Activated CD8-positive, alpha-beta T cell treated with anti-CD3 and anti-CD28 coated beads, Interleukin-2, amount 10 ng/mL, durations not matched to agents 7 days and 5 days (primary cell): Measurements from ENCODE around the gene TF. TPM values are rescaled to one million over a fixed set of nuclear protein-coding genes. Genes with fewer than 3 reads are reported as not detected.
"Not testable (repeated sequence)": the region's sequence is repeated elsewhere in the genome, so short reads cannot be mapped to it uniquely, and the experiment has no call there.

Experiments used
- ATAC-seq: fragments of 150-1000 bp; cut with Tn5 transposase; one replicate; pipeline ENCODE4 v1.10.0; 2021; ENCODE audit warnings: moderate library complexity
- CTCF ChIA-PET: fragments of 350-600 bp; sonication (Branson Sonifier 250); formaldehyde crosslinking; loops from one replicate; lab custom pipeline; 2021; ENCODE audit warnings: antibody characterized with exemption; lab: Charles Lee
- POLR2A ChIA-PET: fragments of 350-600 bp; sonication (Branson Sonifier 250); formaldehyde crosslinking; loops from one replicate; lab custom pipeline; 2021; ENCODE audit warnings: antibody characterized with exemption; lab: Charles Lee
- DNase-seq: peaks from one replicate; pipeline ENCODE4 v3.0.0-alpha.2; 2020
- H3K27ac Mint-ChIP-seq: one replicate; pipeline ENCODE4 v1.8.0; 2021; ENCODE audit warnings: mild to moderate bottlenecking, mixed read lengths
- H3K27me3 Mint-ChIP-seq: one replicate; pipeline ENCODE4 v1.8.0; 2021; ENCODE audit warnings: low read depth, mixed read lengths
- H3K36me3 Mint-ChIP-seq: one replicate; pipeline ENCODE4 v1.8.0; 2021; ENCODE audit warnings: low read depth, mixed read lengths
- H3K4me1 Mint-ChIP-seq: one replicate; pipeline ENCODE4 v1.8.0; 2021; ENCODE audit warnings: low read depth, mixed read lengths
- H3K4me3 Mint-ChIP-seq: one replicate; pipeline ENCODE4 v1.8.0; 2021; ENCODE audit warnings: mild to moderate bottlenecking, mixed read lengths
- H3K9me3 Mint-ChIP-seq: one replicate; pipeline ENCODE4 v1.8.0; 2022; ENCODE audit warnings: mixed read lengths; ENCODE audit not compliant: insufficient read depth
- total RNA-seq, 2 experiments: library from RNA; stranded (reverse); gene quantifications; one replicate each; pipeline ENCODE4 v1.2.3, GENCODE V29; 2021

Gene TF
- total RNA-seq, 2 experiments from 2014 or later = 0.03 to 0.05 TPM

DNA sequence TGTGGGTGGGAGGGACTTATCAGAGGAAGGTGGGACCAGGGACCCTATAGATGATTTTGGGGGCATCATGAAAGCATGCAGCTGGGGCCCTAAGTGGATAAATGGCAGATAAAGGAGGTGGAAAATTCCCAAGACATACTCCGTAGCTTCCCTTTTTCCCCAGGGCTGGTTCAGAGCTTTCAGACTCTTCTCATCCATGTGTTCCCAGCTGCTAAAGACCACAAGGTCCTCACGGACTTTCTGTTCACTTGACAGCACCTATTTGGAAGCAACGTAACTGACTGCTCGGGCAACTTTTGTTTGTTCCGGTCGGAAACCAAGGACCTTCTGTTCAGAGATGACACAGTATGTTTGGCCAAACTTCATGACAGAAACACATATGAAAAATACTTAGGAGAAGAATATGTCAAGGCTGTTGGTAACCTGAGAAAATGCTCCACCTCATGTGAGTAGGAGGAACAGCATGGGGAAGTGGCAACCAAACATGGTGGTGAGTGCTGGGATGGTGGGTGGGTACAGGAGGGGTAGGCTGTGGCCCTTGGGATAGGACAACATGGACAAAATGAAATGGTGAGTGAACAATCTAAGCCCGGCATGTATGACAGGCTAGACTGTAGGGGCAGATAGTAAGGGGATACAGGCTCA is 30.7 kb downstream of the TF start:
- H3K4me1 Mint-ChIP-seq = no peaks in the 10 kb centered on the region
- ChIA-PET POLR2A (no interaction called here), CTCF (interaction anchor here (0.7 kb wide), 1 partner anchor 12 kb away, joined by 3 read pairs; no protein-coding TSS in a partner anchor)
- no peak for ATAC-seq
- H3K36me3 Mint-ChIP-seq = no peaks in the 10 kb centered on the region
- H3K27me3 Mint-ChIP-seq = peaks cover 15% of the 10 kb centered on the region
- no peak for DNase-seq
- no peak overlapping the region for H3K27ac Mint-ChIP-seq
- no peak overlapping the region for H3K4me3 Mint-ChIP-seq
- H3K9me3 Mint-ChIP-seq = no peaks in the 10 kb centered on the region

GRCh38 chr3:133777807-133778568 is 31.8 kb downstream of the TF start:
- DNase-seq = no peak
- H3K27me3 Mint-ChIP-seq = peaks cover 23% of the 10 kb centered on the region
- CTCF ChIA-PET = no interaction called here
- POLR2A ChIA-PET = no interaction called here
- H3K4me3 Mint-ChIP-seq = no peak overlapping the region
- no peak for ATAC-seq
- no peaks in the 10 kb centered on the region for H3K4me1 Mint-ChIP-seq
- no peaks in the 10 kb centered on the region for H3K36me3 Mint-ChIP-seq
- no peak overlapping the region for H3K27ac Mint-ChIP-seq
- no peaks in the 10 kb centered on the region for H3K9me3 Mint-ChIP-seq

DNA sequence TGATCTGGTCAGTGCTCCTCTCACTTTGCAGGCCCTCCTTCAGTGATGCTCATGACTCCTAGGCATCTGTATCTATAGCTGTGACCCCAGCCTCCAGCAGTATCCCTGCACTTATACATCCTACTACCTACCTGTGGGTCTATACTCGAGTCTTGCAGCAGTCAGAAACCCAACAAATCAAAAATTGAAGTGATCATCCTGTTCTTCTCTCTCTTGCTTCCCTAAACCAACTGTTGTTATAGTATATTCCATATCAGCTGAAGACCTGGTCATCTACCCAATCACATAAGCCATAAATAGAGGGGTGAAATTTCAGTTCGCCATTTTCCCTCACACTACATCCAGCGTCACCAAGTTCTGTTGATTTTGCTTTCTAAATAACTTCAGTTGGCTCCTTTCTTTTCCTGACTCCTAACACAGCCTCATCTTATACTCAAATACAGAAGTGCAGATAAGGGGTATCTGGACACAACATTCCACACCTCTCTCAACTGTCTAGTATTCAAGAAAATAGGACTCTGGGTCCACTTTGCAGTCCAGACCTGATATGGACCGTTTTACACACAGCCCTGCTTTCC is 33.5 kb downstream of the TF start:
- H3K9me3 Mint-ChIP-seq = no peaks in the 10 kb centered on the region
- H3K27me3 Mint-ChIP-seq = peaks cover 28% of the 10 kb centered on the region
- H3K4me1 Mint-ChIP-seq = no peaks in the 10 kb centered on the region
- H3K27ac Mint-ChIP-seq = no peak overlapping the region
- ChIA-PET POLR2A (no interaction called here), CTCF (interaction anchor here (0.8 kb wide), 1 partner anchor 10 kb away, joined by 3 read pairs; no protein-coding TSS in a partner anchor)
- no peak overlapping the region for H3K4me3 Mint-ChIP-seq
- no peak for ATAC-seq
- DNase-seq = no peak
- no peaks in the 10 kb centered on the region for H3K36me3 Mint-ChIP-seq

GRCh38 chr3:133780756-133781155 is 34.6 kb downstream of the TF start:
- H3K4me3 Mint-ChIP-seq, H3K27ac Mint-ChIP-seq, CTCF ChIA-PET, POLR2A ChIA-PET, H3K36me3 Mint-ChIP-seq, ATAC-seq, DNase-seq, H3K9me3 Mint-ChIP-seq, H3K4me1 Mint-ChIP-seq: not testable (repeated sequence)
- peaks cover 25% of the 10 kb centered on the region for H3K27me3 Mint-ChIP-seq

GRCh38 chr3:133781570-133781969 is 35.4 kb downstream of the TF start:
- POLR2A ChIA-PET = no interaction called here
- H3K4me1 Mint-ChIP-seq = no peaks in the 10 kb centered on the region
- no peak overlapping the region for H3K27ac Mint-ChIP-seq
- CTCF ChIA-PET = no interaction called here
- DNase-seq = no peak
- H3K27me3 Mint-ChIP-seq = peaks cover 30% of the 10 kb centered on the region
- ATAC-seq = no peak
- H3K36me3 Mint-ChIP-seq = no peaks in the 10 kb centered on the region
- no peak overlapping the region for H3K4me3 Mint-ChIP-seq
- H3K9me3 Mint-ChIP-seq = no peaks in the 10 kb centered on the region

DNA sequence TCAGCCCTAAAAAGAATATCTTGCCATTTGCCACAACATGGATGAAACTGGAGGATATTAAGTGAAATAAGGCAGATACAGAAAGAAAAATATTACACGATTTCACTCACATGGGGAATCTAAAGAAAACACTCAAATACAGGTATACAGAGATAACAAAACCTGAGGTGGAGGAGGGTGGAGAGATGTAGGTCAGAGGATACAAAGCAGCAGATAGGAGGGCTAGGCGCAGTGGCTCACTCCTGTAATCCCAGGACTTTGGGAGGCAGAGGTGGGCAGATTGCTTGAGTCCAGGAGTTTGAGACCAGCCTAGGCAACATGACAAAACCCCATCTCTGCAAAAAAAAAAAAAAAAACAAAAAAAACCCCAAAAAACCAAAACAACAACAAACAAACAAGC is 36.3 kb downstream of the TF start:
- Mint-ChIP-seq H3K9me3 (no peaks in the 10 kb centered on the region), H3K4me1 (no peaks in the 10 kb centered on the region), H3K27me3 (peaks cover 36% of the 10 kb centered on the region), H3K27ac (no peak overlapping the region), H3K36me3 (no peaks in the 10 kb centered on the region), H3K4me3 (no peak overlapping the region)
- CTCF ChIA-PET = no interaction called here
- DNase-seq = no peak
- ATAC-seq = no peak
- POLR2A ChIA-PET = no interaction called here

DNA sequence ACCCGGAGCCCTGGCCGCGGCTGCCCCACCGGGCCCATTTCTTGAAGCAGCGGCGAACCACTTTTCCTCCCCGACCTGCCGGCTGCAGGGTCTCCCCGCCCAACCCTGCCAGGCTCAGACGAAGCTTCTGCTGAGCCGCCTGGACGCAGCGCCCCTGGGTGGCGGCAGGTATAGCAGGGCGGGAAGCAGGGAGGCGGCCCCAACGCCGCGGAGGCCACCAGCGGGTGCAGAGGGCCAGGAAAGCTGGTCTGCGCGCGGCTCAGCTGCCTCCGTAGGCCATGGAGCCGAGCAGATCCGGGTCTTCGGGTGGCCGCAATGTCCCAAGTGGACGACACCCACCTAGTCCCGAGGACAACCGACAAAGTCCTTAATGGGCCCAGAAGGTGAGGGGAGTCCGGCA is 37.6 kb downstream of the TF start:
- Mint-ChIP-seq H3K9me3 (no peaks in the 10 kb centered on the region), H3K4me3 (no peak overlapping the region), H3K27me3 (peaks cover 38% of the 10 kb centered on the region), H3K27ac (no peak overlapping the region), H3K4me1 (no peaks in the 10 kb centered on the region), H3K36me3 (no peaks in the 10 kb centered on the region)
- CTCF ChIA-PET = no interaction called here
- no peak for DNase-seq
- ATAC-seq = no peak
- POLR2A ChIA-PET = no interaction called here

- Mint-ChIP-seq H3K27ac (no peak overlapping the region), H3K36me3 (peaks cover 2% of the 10 kb centered on the region), H3K27me3 (peaks cover 22% of the 10 kb centered on the region), H3K9me3 (peaks cover 12% of the 10 kb centered on the region), H3K4me1 (no peaks in the 10 kb centered on the region), H3K4me3 (no peak overlapping the region)
- CTCF ChIA-PET = no interaction called here
- DNase-seq = no peak
- POLR2A ChIA-PET = no interaction called here
- no peak for ATAC-seq
Measured at GRCh38 chr3:133788024-133788423, 41.8 kb downstream of the TF start.

GRCh38 chr3:133792171-133792763 is 46.1 kb downstream of the TF start:
- DNase-seq (no peak), ATAC-seq (no peak)
- H3K36me3 Mint-ChIP-seq = peaks cover 2% of the 10 kb centered on the region
- CTCF ChIA-PET = no interaction called here
- no peak overlapping the region for H3K27ac Mint-ChIP-seq
- H3K4me3 Mint-ChIP-seq = no peak overlapping the region
- H3K4me1 Mint-ChIP-seq = no peaks in the 10 kb centered on the region
- peaks cover 20% of the 10 kb centered on the region for H3K9me3 Mint-ChIP-seq
- H3K27me3 Mint-ChIP-seq = peaks cover 3% of the 10 kb centered on the region
- POLR2A ChIA-PET = no interaction called here

- H3K27me3 Mint-ChIP-seq = peaks cover 24% of the 10 kb centered on the region
- no peak for DNase-seq
- H3K4me1 Mint-ChIP-seq = no peaks in the 10 kb centered on the region
- CTCF ChIA-PET = no interaction called here
- H3K27ac Mint-ChIP-seq = no peak overlapping the region
- no peak overlapping the region for H3K4me3 Mint-ChIP-seq
- POLR2A ChIA-PET = no interaction called here
- peaks cover 12% of the 10 kb centered on the region for H3K9me3 Mint-ChIP-seq
- H3K36me3 Mint-ChIP-seq = no peaks in the 10 kb centered on the region
- ATAC-seq = no peak
Measured at GRCh38 chr3:133797396-133798105, 51.4 kb downstream of the TF start.

GRCh38 chr3:133799794-133800585 is 53.8 kb downstream of the TF start:
- POLR2A ChIA-PET = interaction anchor here (0.6 kb wide), 1 partner anchor 1311 kb away, joined by 3 read pairs; no protein-coding TSS in a partner anchor
- ATAC-seq = no peak
- no peak for DNase-seq
- Mint-ChIP-seq H3K4me1 (peaks cover under 1% of the 10 kb centered on the region), H3K36me3 (no peaks in the 10 kb centered on the region), H3K9me3 (no peaks in the 10 kb centered on the region), H3K27ac (no peak overlapping the region), H3K27me3 (peaks cover 24% of the 10 kb centered on the region), H3K4me3 (no peak overlapping the region)
- CTCF ChIA-PET = no interaction called here
